GM18526 (cell line): Measurements from ENCODE around the gene CDK19.

Experiments used
- POLR2A ChIP-seq: IDR thresholded peaks from 3 replicates; pipeline ENCODE4 v1.6.1; 2011; ENCODE audit not compliant: insufficient read length; ENCODE audit errors: extremely low read depth

Gene CDK19

GRCh38 chr6:110566346-110567125, 248.7 kb downstream of the CDK19 start:
- TF ChIP-seq POLR2A: no peak

GRCh38 chr6:110564703-110565421, 250.4 kb downstream of the CDK19 start:
- TF ChIP-seq POLR2A: no peak

- TF ChIP-seq POLR2A: no peak
These were observed 251.6 kb downstream of the CDK19 start for GRCh38 chr6:110563711-110564110.

GRCh38 chr6:110562316-110562915, 252.9 kb downstream of the CDK19 start:
- TF ChIP-seq POLR2A: no peak

GRCh38 chr6:110561696-110562095, 253.6 kb downstream of the CDK19 start:
- TF ChIP-seq POLR2A: no peak

GRCh38 chr6:110561008-110561396, 254.3 kb downstream of the CDK19 start:
- no peak for TF ChIP-seq POLR2A

GRCh38 chr6:110560239-110561007, 254.8 kb downstream of the CDK19 start:
- no peak for TF ChIP-seq POLR2A
